GM12878 (cell line): Measurements from ENCODE around the gene FXYD1. TPM values are rescaled to one million over a fixed set of nuclear protein-coding genes. Genes with fewer than 3 reads are reported as not detected.

ENCODE experiments used
- ATAC-seq: fragments of 200-7000 bp; cut with Tn5 transposase; 3 replicates; pipeline ENCODE4 v1.9.1; 2020; ENCODE audit warnings: mild to moderate bottlenecking, moderate library complexity
- BruUV-seq: library from RNA; stranded (reverse); fragments of 400-500 nt; replicated peaks from 2 replicates; lab custom pipeline; 2021; lab: Mats Ljungman, UMichigan
- CTCF ChIA-PET: fragments of 300-600 bp; sonication (Branson Sonifier 250); formaldehyde crosslinking; extraction: SDS; loops from one replicate; lab custom pipeline; 2021; ENCODE audit warnings: inconsistent platforms; lab: Yijun Ruan, JAX
- POLR2A ChIA-PET: fragments of 350-600 bp; formaldehyde crosslinking; extraction: SDS; loops from one replicate; lab custom pipeline; 2021; ENCODE audit warnings: inconsistent platforms; lab: Charles Lee
- RAD21 ChIA-PET: fragments of 300-600 bp; sonication (Branson Sonifier 250); formaldehyde crosslinking; loops from one replicate; lab custom pipeline; 2023; ENCODE audit warnings: antibody characterized with exemption; ENCODE audit not compliant: unreplicated experiment; lab: Charles Lee
- SMC1A ChIA-PET: fragments of 300-600 bp; sonication (Branson Sonifier 250); formaldehyde crosslinking; loops from one replicate; lab custom pipeline; 2023; ENCODE audit not compliant: unreplicated experiment, uncharacterized antibody; lab: Charles Lee
- DNase-seq: peaks from one replicate; pipeline ENCODE4 v3.0.0-alpha.2; 2011; ENCODE audit warnings: low read depth, low spot score
- FAIRE-seq: peaks from 3 replicates; lab custom pipeline; 2011; peaks lifted over from hg19 to GRCh38; lab: Jason Lieb, UNC
- H2AFZ ChIP-seq: 2 replicates; pipeline ENCODE4 v1.6.0; 2011; ENCODE audit warnings: low read depth, low read length, control low read depth; ENCODE audit not compliant: control insufficient read depth
- H3K27ac ChIP-seq: 2 replicates; pipeline ENCODE4 v1.5.1; 2011; ENCODE audit warnings: control low read depth; ENCODE audit not compliant: control insufficient read depth, insufficient read depth
- H3K27me3 ChIP-seq, 2 experiments: replicated peaks in 1 of 2; 2 replicates each; pipeline versions ENCODE4 v1.6.0 to v1.6.1; 2011; ENCODE audit warnings: low read length in 1 of 2; ENCODE audit not compliant: control insufficient read depth in 2 of 2, insufficient read depth in 2 of 2
- H3K36me3 ChIP-seq, 2 experiments: 2 replicates each; pipeline ENCODE4 v1.5.1; 2011; ENCODE audit warnings: low read length in 1 of 2; ENCODE audit not compliant: control insufficient read depth in 2 of 2, insufficient read depth in 2 of 2
- H3K4me1 ChIP-seq: 2 replicates; pipeline ENCODE4 v1.6.1; 2011; ENCODE audit warnings: mild to moderate bottlenecking, low read length, moderate library complexity, mixed read lengths; ENCODE audit not compliant: control insufficient read depth, insufficient read depth
- H3K4me2 ChIP-seq: 2 replicates; pipeline ENCODE4 v1.6.0; 2011; ENCODE audit warnings: control low read depth; ENCODE audit not compliant: control insufficient read depth, insufficient read depth
- H3K4me3 ChIP-seq: fragments of 200-600 bp; sonication (generic); 2 replicates; pipeline ENCODE4 v1.5.1; 2016
- H3K79me2 ChIP-seq: 2 replicates; pipeline ENCODE4 v1.6.0; 2011; ENCODE audit warnings: low read length; ENCODE audit not compliant: control insufficient read depth, insufficient read depth
- H3K9ac ChIP-seq: 2 replicates; pipeline ENCODE4 v1.8.0; 2011; ENCODE audit warnings: low read length, control low read depth, mixed read lengths; ENCODE audit not compliant: control insufficient read depth, insufficient read depth
- H3K9me3 ChIP-seq: replicated peaks from 3 replicates; pipeline ENCODE4 v1.5.1; 2011; ENCODE audit warnings: mild to moderate bottlenecking, low read length; ENCODE audit not compliant: control insufficient read depth, insufficient read depth
- H4K20me1 ChIP-seq: 2 replicates; pipeline ENCODE4 v1.6.0; 2011; ENCODE audit not compliant: control insufficient read depth, insufficient read depth
- EED ChIP-seq: sonication (generic); IDR thresholded peaks from 2 replicates; pipeline ENCODE4 v1.6.1; 2016; ENCODE audit warnings: antibody characterized with exemption, low read depth
- FOXM1 ChIP-seq: IDR thresholded peaks from 2 replicates; pipeline ENCODE4 v1.6.1; 2012; ENCODE audit warnings: low read depth, mild to moderate bottlenecking, inconsistent platforms, low read length, moderate library complexity
- KAT2A ChIP-seq: conservative IDR thresholded peaks from 2 replicates; pipeline ENCODE4 v1.6.1; 2011; ENCODE audit warnings: low read depth, low read length; ENCODE audit not compliant: control insufficient read depth
- KLF5 ChIP-seq: fragments of 450-650 bp; IDR thresholded peaks from 2 replicates; pipeline ENCODE4 v1.6.1; 2014; ENCODE audit warnings: mild to moderate bottlenecking; ENCODE audit not compliant: partially characterized antibody
- MLLT1 ChIP-seq: fragments of 450-650 bp; IDR thresholded peaks from 2 replicates; pipeline ENCODE4 v1.6.1; 2016; ENCODE audit warnings: mild to moderate bottlenecking
- REST ChIP-seq: IDR thresholded peaks from 2 replicates; pipeline ENCODE4 v1.6.1; 2012; ENCODE audit warnings: mild to moderate bottlenecking, low read depth, low read length
- RUNX3 ChIP-seq: IDR thresholded peaks from 2 replicates; pipeline ENCODE4 v1.6.1; 2012; ENCODE audit warnings: low read length, inconsistent platforms
- SP1 ChIP-seq: IDR thresholded peaks from one replicate; pipeline ENCODE4 v1.6.1; 2011; ENCODE audit warnings: low read depth, low read length
- STAT1 ChIP-seq: fragments of 450-650 bp; conservative IDR thresholded peaks from 2 replicates; pipeline ENCODE4 v1.6.1; 2014; ENCODE audit warnings: antibody characterized with exemption, mild to moderate bottlenecking
- ZBTB40 ChIP-seq: fragments of 450-650 bp; IDR thresholded peaks from 2 replicates; pipeline ENCODE4 v1.6.1; 2016; ENCODE audit warnings: mild to moderate bottlenecking, moderate library complexity, borderline replicate concordance
- ZNF622 ChIP-seq: fragments of 450-650 bp; IDR thresholded peaks from 2 replicates; pipeline ENCODE4 v1.6.1; 2017; ENCODE audit warnings: mild to moderate bottlenecking, inconsistent platforms
- ZNF687 ChIP-seq: fragments of 450-650 bp; IDR thresholded peaks from 2 replicates; pipeline ENCODE4 v1.6.1; 2017; ENCODE audit warnings: mild to moderate bottlenecking, moderate library complexity
- WGBS: methylation state at CpG from one replicate; pipeline ENCODE4 v1.1.6; 2016; ENCODE audit warnings: low lambda C conversion rate; ENCODE audit not compliant: insufficient replicate concordance, insufficient coverage; ENCODE audit errors: missing lambda C conversion rate; 5-methylcytosine and 5-hydroxymethylcytosine counted together
- in situ Hi-C: fragments of 300-500 bp; cut with MboI; formaldehyde crosslinking; loops from 9 replicates; pipeline ENCODE4 v1.14.3; 2018; ENCODE audit warnings: mixed read lengths
- intact Hi-C: fragments of 100-400 bp; cut with micrococcal nuclease; formaldehyde crosslinking; loops from one replicate; pipeline ENCODE4 v1.14.2; 2022; ENCODE audit not compliant: unreplicated experiment
- polyA plus RNA-seq, 11 experiments: library from polyadenylated mRNA; depleted of rRNA in 4 of 11; unstranded in 6 of 11; stranded (reverse) in 5 of 11; fragments of >200 nt; fragmentation: Nextera tagmentation in 4 of 11; fragmentation: Illumina TruSeq in 1 of 11; extraction: Ambion mirVana in 4 of 11; extraction: Trizol in 1 of 11; gene quantifications; 1 replicate in 1 of 11; 2 replicates in 10 of 11; pipeline versions ENCODE4 v1.2.1 to v1.2.3, GENCODE V29; 2011 to 2016; ENCODE audit warnings: inconsistent platforms in 2 of 11, missing spikeins in 2 of 11, low read depth in 1 of 11
- total RNA-seq, 4 experiments: library from RNA; depleted of rRNA in 3 of 4; stranded (reverse); fragments of >200 nt in 3 of 4; fragmentation: Illumina TruSeq in 1 of 4; extraction: Trizol in 1 of 4; gene quantifications; 2 replicates each; pipeline versions ENCODE4 v1.2.1 to v1.2.3, GENCODE V29; 2013 to 2021

The FXYD1 gene
- total and polyA plus RNA-seq, 10 of the 15 experiments (the other 5 are each of a cell fraction or from before 2014, with no cell fraction given): 0.34 to 1.2 (median 0.49) TPM; not detected in 4

DNA sequence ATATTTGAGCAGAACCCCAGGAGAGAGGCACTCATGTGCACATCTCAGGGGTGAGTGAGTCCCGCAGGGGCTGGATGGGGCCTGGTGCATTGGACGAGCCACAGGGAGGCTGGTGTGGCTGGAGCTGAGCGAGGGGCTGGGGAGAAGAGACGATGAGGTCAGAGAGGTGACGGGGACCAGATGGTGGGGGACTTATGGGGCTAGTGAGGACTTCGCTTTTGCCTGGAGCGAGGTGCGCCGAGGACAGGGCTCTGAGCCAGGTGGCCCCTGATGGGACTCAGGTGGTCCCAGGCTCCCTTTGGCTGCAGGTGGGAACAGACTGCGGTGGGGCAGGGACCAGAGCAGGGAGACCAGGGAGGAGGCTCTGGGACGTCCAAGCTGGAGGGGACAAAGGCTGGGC is 29.9 kb upstream of the FXYD1 start:
- Histone ChIP-seq H3K79me2 (no peaks in the 10 kb centered on the region), H4K20me1 (no peaks in the 10 kb centered on the region), H3K27me3 (peaks cover 0 to 2% of the 10 kb centered on the region in 2 experiments; a peak in 1 of 4 replicates), H3K36me3 (no peaks in the 10 kb centered on the region), H3K9ac (no peak overlapping the region), H3K27ac (no peak overlapping the region), H2AFZ (no peak overlapping the region), H3K9me3 (no peaks in the 10 kb centered on the region; the same call in 2 of the 3 replicates), H3K4me1 (no peaks in the 10 kb centered on the region), H3K4me2 (no peak overlapping the region), H3K4me3 (no peak overlapping the region)
- DNase-seq (no peak), ATAC-seq (no peak), FAIRE-seq (no peak)
- RAD21 ChIA-PET: no interaction called here
- BruUV-seq: no TSS peak
- CTCF ChIA-PET: interaction anchor here (1.2 kb wide), 1 partner anchor 29 kb away, joined by 5 read pairs; no protein-coding TSS in a partner anchor
- WGBS: 48% methylated on average over 10 of the region's 11 CpGs
- SMC1A ChIA-PET: no interaction called here
- intact Hi-C loops (no loop called here), in situ Hi-C loops (no loop called here)
- POLR2A ChIA-PET: no interaction called here
- TF ChIP-seq SP1: no peak
- TF ChIP-seq EED: no peak
- TF ChIP-seq ZBTB40: no peak
- no peak for TF ChIP-seq RUNX3
- TF ChIP-seq STAT1: no peak
- TF ChIP-seq MLLT1: no peak
- TF ChIP-seq ZNF622: no peak
- TF ChIP-seq KAT2A: no peak
- no peak for TF ChIP-seq KLF5
- TF ChIP-seq FOXM1: no peak
- TF ChIP-seq REST: no peak
- TF ChIP-seq ZNF687: no peak
